H9 (cell line): ENCODE results near the gene TNRC6A. TPM values are rescaled to one million over a fixed set of nuclear protein-coding genes. Genes with fewer than 3 reads are reported as not detected.

ENCODE experiments used
- DNase-seq: peaks from one replicate; pipeline ENCODE4 v3.0.0-alpha.2; 2017
- H2AFZ ChIP-seq: one replicate; pipeline ENCODE4 v1.6.1; 2013; ENCODE audit warnings: mild to moderate bottlenecking, low read length, control low read depth, moderate library complexity
- H2AK5ac ChIP-seq: 2 replicates; pipeline ENCODE4 v1.6.1; 2013; ENCODE audit warnings: low read length, control low read depth, mixed read lengths; ENCODE audit not compliant: insufficient read length
- H2BK120ac ChIP-seq: one replicate; pipeline ENCODE4 v1.6.1; 2013; ENCODE audit warnings: low read depth, mild to moderate bottlenecking, low read length, control low read depth, inconsistent platforms; ENCODE audit not compliant: poor library complexity, severe bottlenecking
- H2BK12ac ChIP-seq: 2 replicates; pipeline ENCODE4 v1.6.1; 2013; ENCODE audit warnings: low read length, control low read depth, mixed read lengths, low read depth; ENCODE audit not compliant: insufficient read length
- H2BK15ac ChIP-seq: 2 replicates; pipeline ENCODE4 v1.6.1; 2013; ENCODE audit warnings: low read depth, low read length, control low read depth
- H2BK20ac ChIP-seq: one replicate; pipeline ENCODE4 v1.6.1; 2013; ENCODE audit warnings: low read depth, mild to moderate bottlenecking, low read length, control low read depth, inconsistent platforms; ENCODE audit not compliant: poor library complexity, severe bottlenecking
- H2BK5ac ChIP-seq: 2 replicates; pipeline ENCODE4 v1.6.1; 2013; ENCODE audit warnings: low read length, control low read depth, mixed read lengths; ENCODE audit not compliant: insufficient read length
- H3K14ac ChIP-seq: 2 replicates; pipeline ENCODE4 v1.6.1; 2013; ENCODE audit warnings: low read length, control low read depth; ENCODE audit not compliant: insufficient read depth
- H3K18ac ChIP-seq: 2 replicates; pipeline ENCODE4 v1.6.1; 2013; ENCODE audit warnings: low read depth, mild to moderate bottlenecking, mixed read lengths, low read length, control low read depth; ENCODE audit not compliant: insufficient read length
- H3K23ac ChIP-seq: 2 replicates; pipeline ENCODE4 v1.6.1; 2013; ENCODE audit warnings: low read length, control low read depth, mixed read lengths, low read depth; ENCODE audit not compliant: insufficient read length
- H3K23me2 ChIP-seq: 2 replicates; pipeline ENCODE4 v1.6.1; 2013; ENCODE audit warnings: low read depth, mild to moderate bottlenecking, mixed read lengths, low read length, control low read depth; ENCODE audit not compliant: insufficient read length, poor library complexity, severe bottlenecking
- H3K27ac ChIP-seq: 2 replicates; pipeline ENCODE4 v1.5.1; 2013; ENCODE audit warnings: low read length, control low read depth, mixed read lengths, low read depth; ENCODE audit not compliant: insufficient read length
- H3K27me3 ChIP-seq: 2 replicates; pipeline ENCODE4 v1.6.1; 2013; ENCODE audit warnings: low read length, control low read depth, inconsistent platforms; ENCODE audit not compliant: insufficient read depth
- H3K4ac ChIP-seq: 2 replicates; pipeline ENCODE4 v1.6.1; 2013; ENCODE audit warnings: low read depth, mild to moderate bottlenecking, control low read depth, inconsistent platforms, low read length, moderate library complexity
- H3K4me1 ChIP-seq: 2 replicates; pipeline ENCODE4 v1.6.1; 2013; ENCODE audit warnings: low read length, control low read depth, inconsistent platforms; ENCODE audit not compliant: insufficient read depth
- H3K4me2 ChIP-seq: 2 replicates; pipeline ENCODE4 v1.6.1; 2013; ENCODE audit warnings: low read length, control low read depth, mixed read lengths; ENCODE audit not compliant: insufficient read length, insufficient read depth
- H3K56ac ChIP-seq: 2 replicates; pipeline ENCODE4 v1.6.1; 2013; ENCODE audit warnings: low read depth, mild to moderate bottlenecking, mixed read lengths, low read length, control low read depth; ENCODE audit not compliant: insufficient read length
- H3K79me1 ChIP-seq: 2 replicates; pipeline ENCODE4 v1.6.1; 2013; ENCODE audit warnings: low read depth, mild to moderate bottlenecking, moderate library complexity, low read length, control low read depth, inconsistent platforms; ENCODE audit not compliant: insufficient read depth, poor library complexity, severe bottlenecking
- H3K79me2 ChIP-seq: 2 replicates; pipeline ENCODE4 v1.6.1; 2013; ENCODE audit warnings: low read length, control low read depth, inconsistent platforms; ENCODE audit not compliant: insufficient read depth
- H3K9ac ChIP-seq: 2 replicates; pipeline ENCODE4 v1.6.1; 2013; ENCODE audit warnings: low read length, control low read depth, mixed read lengths; ENCODE audit not compliant: insufficient read length; ENCODE audit errors: extremely low read depth
- H3K9me3 ChIP-seq: one replicate; pipeline ENCODE4 v1.6.1; 2013; ENCODE audit warnings: low read depth, low read length, inconsistent platforms; ENCODE audit not compliant: control insufficient read depth
- H3T11ph ChIP-seq: one replicate; pipeline ENCODE4 v1.6.1; 2013; ENCODE audit warnings: mild to moderate bottlenecking, low read length, control low read depth, inconsistent platforms
- H4K20me1 ChIP-seq: one replicate; pipeline ENCODE4 v1.6.1; 2013; ENCODE audit not compliant: control insufficient read depth, insufficient read length, insufficient read depth
- H4K5ac ChIP-seq: 2 replicates; pipeline ENCODE4 v1.6.1; 2013; ENCODE audit warnings: low read depth, mild to moderate bottlenecking, mixed read lengths, low read length, control low read depth; ENCODE audit not compliant: insufficient read length
- H4K8ac ChIP-seq: replicated peaks from 2 replicates; pipeline ENCODE4 v1.6.1; 2013; ENCODE audit warnings: low read length, control low read depth, mixed read lengths, low read depth; ENCODE audit not compliant: insufficient read length
- H4K91ac ChIP-seq: 2 replicates; pipeline ENCODE4 v1.6.1; 2013; ENCODE audit warnings: low read depth, mild to moderate bottlenecking, moderate library complexity, mixed read lengths, low read length, control low read depth; ENCODE audit not compliant: insufficient read length
- H3K27ac Mint-ChIP-seq, 3 experiments: 2 replicates in 2 of 3; 3 replicates in 1 of 3; pipeline ENCODE4 v1.8.0; 2020 to 2021; ENCODE audit warnings: mixed read lengths in 3 of 3, mild to moderate bottlenecking in 1 of 3, moderate library complexity in 1 of 3
- H3K27me3 Mint-ChIP-seq: 2 replicates; pipeline ENCODE4 v1.8.0; 2021; ENCODE audit warnings: low read depth, mild to moderate bottlenecking, moderate library complexity, mixed read lengths
- H3K36me3 Mint-ChIP-seq, 3 experiments: 2 replicates in 2 of 3; 3 replicates in 1 of 3; pipeline ENCODE4 v1.8.0; 2020 to 2021; ENCODE audit warnings: low read depth in 3 of 3, mixed read lengths in 3 of 3; ENCODE audit not compliant: insufficient read depth in 1 of 3
- H3K4me1 Mint-ChIP-seq, 2 experiments: 2 replicates each; pipeline ENCODE4 v1.8.0; 2020; ENCODE audit warnings: mixed read lengths in 2 of 2
- H3K4me3 Mint-ChIP-seq, 2 experiments: 2 replicates in 1 of 2; 3 replicates in 1 of 2; pipeline ENCODE4 v1.8.0; 2020 to 2021; ENCODE audit warnings: mild to moderate bottlenecking in 2 of 2, mixed read lengths in 2 of 2, moderate library complexity in 1 of 2
- H3K9me3 Mint-ChIP-seq, 2 experiments: 2 replicates in 1 of 2; 3 replicates in 1 of 2; pipeline ENCODE4 v1.8.0; 2020; ENCODE audit warnings: mild to moderate bottlenecking in 2 of 2, mixed read lengths in 2 of 2, moderate library complexity in 1 of 2
- CTCF ChIP-seq: fragments of 200-600 bp; sonication (generic); conservative IDR thresholded peaks from 3 replicates; pipeline ENCODE4 v1.8.0; 2021; ENCODE audit warnings: antibody characterized with exemption, mild to moderate bottlenecking
- WGBS: extraction: QIAGEN DNeasy Blood & Tissue Kit; methylation state at CpG from one replicate; pipeline ENCODE4 v1.1.7; 2013; ENCODE audit warnings: missing lambda C conversion rate, low lambda C conversion rate, mixed read lengths; ENCODE audit not compliant: insufficient read length; ENCODE audit errors: extremely low coverage; 5-methylcytosine and 5-hydroxymethylcytosine counted together
- total RNA-seq: library from RNA; stranded (reverse); gene quantifications from 2 replicates; pipeline ENCODE4 v1.2.1, GENCODE V29; 2021

The TNRC6A gene
- total RNA-seq, 1 experiment from 2014 or later, result 114 TPM

GRCh38 chr16:24846548-24847357 is 117.3 kb downstream of the TNRC6A start:
- H2BK5ac ChIP-seq, result no peak overlapping the region
- no peak overlapping the region for H2BK15ac ChIP-seq
- no peak for DNase-seq
- no peak overlapping the region for H3K4me2 ChIP-seq
- H2AK5ac ChIP-seq, result no peak overlapping the region
- H3K23ac ChIP-seq, result no peak overlapping the region
- H3K14ac ChIP-seq, result no peak overlapping the region; the same call in 1 of the 2 replicates
- H3K56ac ChIP-seq, result no peak overlapping the region
- H2AFZ ChIP-seq, result no peak overlapping the region
- WGBS, result no CpG with 5 or more reads among the region's 8 CpGs
- H2BK20ac ChIP-seq, result no peak overlapping the region
- no peak overlapping the region for H4K8ac ChIP-seq
- H4K5ac ChIP-seq, result no peak overlapping the region
- TF ChIP-seq CTCF, result no peak
- H3K9me3 Mint-ChIP-seq, result no peaks in the 10 kb centered on the region
- H3K4me1 Mint-ChIP-seq, result peaks cover 0 to 4% of the 10 kb centered on the region in 2 experiments; a peak in 1 of 4 replicates
- no peaks in the 10 kb centered on the region for H3K79me1 ChIP-seq
- no peaks in the 10 kb centered on the region for H3K36me3 Mint-ChIP-seq
- no peak overlapping the region for H3K27ac ChIP-seq
- no peak overlapping the region for H4K91ac ChIP-seq
- no peak overlapping the region for H3T11ph ChIP-seq
- H3K9me3 ChIP-seq, result no peaks in the 10 kb centered on the region
- no peak overlapping the region for H3K27ac Mint-ChIP-seq
- H3K4me3 Mint-ChIP-seq, result no peak overlapping the region
- no peaks in the 10 kb centered on the region for H3K23me2 ChIP-seq
- H3K9ac ChIP-seq, result no peak overlapping the region
- no peak overlapping the region for H3K18ac ChIP-seq
- H2BK12ac ChIP-seq, result no peak overlapping the region
- H2BK120ac ChIP-seq, result no peak overlapping the region
- no peaks in the 10 kb centered on the region for H4K20me1 ChIP-seq
- no peak overlapping the region for H3K4ac ChIP-seq
- peaks cover 1% of the 10 kb centered on the region for H3K27me3 Mint-ChIP-seq
- H3K79me2 ChIP-seq, result no peaks in the 10 kb centered on the region
- H3K4me1 ChIP-seq, result no peaks in the 10 kb centered on the region
- no peaks in the 10 kb centered on the region for H3K27me3 ChIP-seq
